ENCODE results near the gene AMBP.

The AMBP gene

GRCh38 chr9:114119242-114120191, 41.4 kb upstream of the AMBP start:
- no peak for TF ChIP-seq ZNF274 (IDR thresholded peaks at IDR 0.05; ENCODE audit: low read depth, low read length)
- H3K4me3 ChIP-seq (ENCODE audit: low read length): no peak overlapping the region

- no peak overlapping the region for H3K4me3 ChIP-seq (ENCODE audit: low read length)
- TF ChIP-seq ZNF274 (IDR thresholded peaks at IDR 0.05; ENCODE audit: low read depth, low read length): no peak
Measured at GRCh38 chr9:114117996-114118830, 40.1 kb upstream of the AMBP start.

- TF ChIP-seq ZNF274 (IDR thresholded peaks at IDR 0.05; ENCODE audit: low read depth, low read length): no peak
- no peak overlapping the region for H3K4me3 ChIP-seq (ENCODE audit: low read length)
Measured at GRCh38 chr9:114117614-114117995, 39.5 kb upstream of the AMBP start.

GRCh38 chr9:114116126-114116747, 38.1 kb upstream of the AMBP start:
- TF ChIP-seq ZNF274 (IDR thresholded peaks at IDR 0.05; ENCODE audit: low read depth, low read length): no peak
- no peak overlapping the region for H3K4me3 ChIP-seq (ENCODE audit: low read length)

GRCh38 chr9:114115654-114116125, 37.6 kb upstream of the AMBP start:
- TF ChIP-seq ZNF274 (IDR thresholded peaks at IDR 0.05; ENCODE audit: low read depth, low read length): no peak
- no peak overlapping the region for H3K4me3 ChIP-seq (ENCODE audit: low read length)

- H3K4me3 ChIP-seq (ENCODE audit: low read length): no peak overlapping the region
- no peak for TF ChIP-seq ZNF274 (IDR thresholded peaks at IDR 0.05; ENCODE audit: low read depth, low read length)
Measured at GRCh38 chr9:114114364-114114763, 36.3 kb upstream of the AMBP start.

GRCh38 chr9:114112778-114113584, 34.9 kb upstream of the AMBP start:
- no peak overlapping the region for H3K4me3 ChIP-seq (ENCODE audit: low read length)
- TF ChIP-seq ZNF274 (IDR thresholded peaks at IDR 0.05; ENCODE audit: low read depth, low read length): no peak

- H3K4me3 ChIP-seq (ENCODE audit: low read length): no peak overlapping the region
- TF ChIP-seq ZNF274 (IDR thresholded peaks at IDR 0.05; ENCODE audit: low read depth, low read length): no peak
Measured at GRCh38 chr9:114112325-114112724, 34.2 kb upstream of the AMBP start.

GRCh38 chr9:114110180-114110579, 32.1 kb upstream of the AMBP start:
- no peak overlapping the region for H3K4me3 ChIP-seq (ENCODE audit: low read length)
- no peak for TF ChIP-seq ZNF274 (IDR thresholded peaks at IDR 0.05; ENCODE audit: low read depth, low read length)

- H3K4me3 ChIP-seq (ENCODE audit: low read length): no peak overlapping the region
- TF ChIP-seq ZNF274 (IDR thresholded peaks at IDR 0.05; ENCODE audit: low read depth, low read length): no peak
Measured at GRCh38 chr9:114109124-114109523, 31.0 kb upstream of the AMBP start.

GRCh38 chr9:114108016-114108833, 30.1 kb upstream of the AMBP start:
- no peak for TF ChIP-seq ZNF274 (IDR thresholded peaks at IDR 0.05; ENCODE audit: low read depth, low read length)
- no peak overlapping the region for H3K4me3 ChIP-seq (ENCODE audit: low read length)

GRCh38 chr9:114107286-114108001, 29.3 kb upstream of the AMBP start:
- no peak for TF ChIP-seq ZNF274 (IDR thresholded peaks at IDR 0.05; ENCODE audit: low read depth, low read length)
- no peak overlapping the region for H3K4me3 ChIP-seq (ENCODE audit: low read length)
